HG03045 (cell line): ENCODE measurements around the gene FAM168A.

ENCODE experiments used
- ATAC-seq: cut with Tn5 transposase; IDR thresholded peaks from one replicate; pipeline ENCODE4 v1.9.1; 2021; ENCODE audit warnings: mild to moderate bottlenecking, moderate library complexity; ENCODE audit not compliant: unreplicated experiment

The FAM168A gene

GRCh38 chr11:73597956-73598718, at the start of gene FAM168A:
Gene FAM168A, minus strand, starts transcription at chr11:73598112. Its CDS starts 129,638 bp downstream, at chr11:73468474.
- ATAC-seq, result peak; percentile 95

- ATAC-seq, result peak; percentile 86
Measured at GRCh38 chr11:73647459-73648100, 49.7 kb upstream of the FAM168A start.

- ATAC-seq, result no peak
Measured at GRCh38 chr11:73645972-73646631, 48.2 kb upstream of the FAM168A start, which contains the start of gene PLEKHB1. Gene PLEKHB1, plus strand, starts transcription at chr11:73646581. Its CDS starts 28 bp downstream, at chr11:73646609.

- ATAC-seq, result no peak
Measured at GRCh38 chr11:73645121-73645969, 47.4 kb upstream of the FAM168A start.

- ATAC-seq, result no peak
Measured at GRCh38 chr11:73641668-73642067, 43.8 kb upstream of the FAM168A start.

GRCh38 chr11:73640592-73640991, 42.7 kb upstream of the FAM168A start:
- ATAC-seq, result no peak

GRCh38 chr11:73637012-73637411, 39.1 kb upstream of the FAM168A start:
- ATAC-seq, result no peak

- no peak for ATAC-seq
Measured at GRCh38 chr11:73636249-73636648, 38.3 kb upstream of the FAM168A start.

- ATAC-seq, result no peak
Measured at GRCh38 chr11:73635721-73636120, 37.8 kb upstream of the FAM168A start.

GRCh38 chr11:73633999-73634398, 36.1 kb upstream of the FAM168A start:
- no peak for ATAC-seq

GRCh38 chr11:73632996-73633395, 35.1 kb upstream of the FAM168A start:
- no peak for ATAC-seq

- ATAC-seq, result no peak
Measured at GRCh38 chr11:73629907-73630306, 32.0 kb upstream of the FAM168A start.

- ATAC-seq, result no peak
Measured at GRCh38 chr11:73625696-73626318, 27.9 kb upstream of the FAM168A start.

- no peak for ATAC-seq
Measured at GRCh38 chr11:73623686-73624085, 25.8 kb upstream of the FAM168A start.

- no peak for ATAC-seq
Measured at GRCh38 chr11:73622926-73623593, 25.1 kb upstream of the FAM168A start.

- ATAC-seq, result no peak
Measured at GRCh38 chr11:73614591-73614990, 16.7 kb upstream of the FAM168A start.

GRCh38 chr11:73612601-73613140, 14.8 kb upstream of the FAM168A start:
- no peak for ATAC-seq

- ATAC-seq, result no peak
Measured at GRCh38 chr11:73598719-73599379, 937 bp upstream of the FAM168A start.

GRCh38 chr11:73597336-73597955, 466 bp downstream of the FAM168A start:
- no peak for ATAC-seq
